GM13976 (cell line): Measurements from ENCODE around the gene WDR54.
A peak's percentile ranks its signal among the peaks of the same experiment; 100 is the strongest.

Experiments
- DNase-seq: peaks from one replicate; pipeline ENCODE4 v3.0.0; 2012; ENCODE audit warnings: low spot score
- in situ Hi-C: fragments of 300-500 bp; cut with MboI; formaldehyde crosslinking; loops from one replicate; pipeline ENCODE4 v1.12.0; 2022; ENCODE audit warnings: low sequenced_read_pairs, mixed read lengths, inconsistent platforms; ENCODE audit not compliant: unreplicated experiment
- TF ChIP-seq, protein P1 (sequence below): IDR thresholded peaks from 2 replicates; pipeline ENCODE4 v1.5.1; 2012; ENCODE audit warnings: borderline replicate concordance, mild to moderate bottlenecking; ENCODE audit not compliant: insufficient read depth; ENCODE audit errors: extremely low read depth, missing control alignments, control extremely low read depth

The WDR54 gene

DNA sequence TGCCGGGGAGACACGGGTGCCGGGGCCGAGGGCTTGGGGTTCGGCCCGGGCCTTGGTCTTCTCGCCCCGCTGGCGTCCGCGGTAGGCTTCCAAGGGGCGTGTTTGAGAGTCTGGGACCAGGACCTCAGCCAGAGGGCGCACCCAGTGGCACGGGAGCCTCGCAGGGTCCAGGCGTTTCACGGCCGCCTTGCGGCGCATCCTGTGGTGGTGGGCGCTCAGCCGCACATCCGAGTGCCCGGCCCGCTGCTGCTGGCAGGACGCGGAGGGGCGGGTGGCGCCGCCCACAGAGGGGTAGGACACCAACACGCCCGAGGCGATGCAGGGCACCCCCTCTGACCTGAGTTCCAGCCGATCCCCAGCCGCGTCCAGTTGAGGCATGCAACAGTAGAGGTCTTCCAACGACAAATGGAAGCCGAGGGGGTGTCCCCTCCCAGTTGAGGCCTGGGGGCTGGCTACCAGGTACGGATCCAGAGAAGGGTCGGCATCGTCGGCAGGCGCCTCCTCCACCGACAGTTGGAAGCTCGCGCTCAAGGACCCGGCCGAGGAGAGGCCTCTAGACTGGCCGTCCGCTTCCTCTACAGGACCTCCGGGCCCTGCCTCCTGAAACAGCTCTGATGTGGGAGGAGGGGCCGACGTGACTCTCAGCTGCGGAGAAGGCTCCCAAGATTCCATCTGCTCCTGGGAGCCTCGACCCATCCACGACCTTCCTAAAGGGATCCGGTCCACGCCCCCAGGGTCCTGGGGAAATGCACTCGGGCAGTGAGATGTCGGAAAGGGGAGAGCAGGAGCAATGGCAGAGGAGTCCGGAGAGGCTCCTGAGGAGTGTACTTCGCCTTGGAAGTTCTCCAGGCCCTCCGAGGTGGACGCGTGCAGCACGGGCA, 6.4 kb upstream of the WDR54 start:
- DNase-seq, result peak; percentile 63
- TF ChIP-seq, protein P1, sequence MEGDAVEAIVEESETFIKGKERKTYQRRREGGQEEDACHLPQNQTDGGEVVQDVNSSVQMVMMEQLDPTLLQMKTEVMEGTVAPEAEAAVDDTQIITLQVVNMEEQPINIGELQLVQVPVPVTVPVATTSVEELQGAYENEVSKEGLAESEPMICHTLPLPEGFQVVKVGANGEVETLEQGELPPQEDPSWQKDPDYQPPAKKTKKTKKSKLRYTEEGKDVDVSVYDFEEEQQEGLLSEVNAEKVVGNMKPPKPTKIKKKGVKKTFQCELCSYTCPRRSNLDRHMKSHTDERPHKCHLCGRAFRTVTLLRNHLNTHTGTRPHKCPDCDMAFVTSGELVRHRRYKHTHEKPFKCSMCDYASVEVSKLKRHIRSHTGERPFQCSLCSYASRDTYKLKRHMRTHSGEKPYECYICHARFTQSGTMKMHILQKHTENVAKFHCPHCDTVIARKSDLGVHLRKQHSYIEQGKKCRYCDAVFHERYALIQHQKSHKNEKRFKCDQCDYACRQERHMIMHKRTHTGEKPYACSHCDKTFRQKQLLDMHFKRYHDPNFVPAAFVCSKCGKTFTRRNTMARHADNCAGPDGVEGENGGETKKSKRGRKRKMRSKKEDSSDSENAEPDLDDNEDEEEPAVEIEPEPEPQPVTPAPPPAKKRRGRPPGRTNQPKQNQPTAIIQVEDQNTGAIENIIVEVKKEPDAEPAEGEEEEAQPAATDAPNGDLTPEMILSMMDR, result no peak
- in situ Hi-C loops, result no loop called here

DNA sequence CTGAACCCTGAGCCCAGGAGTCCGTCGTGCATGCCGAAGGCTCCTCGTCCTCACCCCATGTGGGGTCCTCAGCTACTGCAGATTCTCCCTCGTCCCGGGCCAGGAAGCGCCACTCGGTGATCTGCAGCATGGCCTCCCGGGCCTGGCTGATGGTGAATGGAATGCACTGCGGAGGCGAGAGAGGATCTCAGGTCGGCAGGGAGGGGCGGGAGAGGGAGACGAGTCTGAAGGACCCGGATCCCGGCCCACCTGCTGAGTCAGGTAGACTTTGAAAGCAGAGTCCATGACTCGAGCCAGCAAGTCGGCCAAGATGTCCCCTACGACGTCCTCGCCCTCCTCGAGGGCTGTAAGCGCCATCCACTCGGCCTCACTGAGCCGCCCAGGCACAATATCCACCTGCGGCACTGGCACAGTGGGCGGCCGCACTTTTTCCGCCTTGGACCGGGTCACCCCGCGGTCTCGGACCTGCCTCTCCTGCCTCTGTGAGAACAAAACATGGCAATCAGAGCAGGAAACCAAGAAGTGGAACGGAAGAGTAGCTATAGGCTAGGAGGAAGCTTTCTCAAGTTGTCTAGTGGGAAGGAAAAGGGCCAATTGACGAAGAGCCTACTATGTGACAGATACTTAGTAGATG, 5.7 kb upstream of the WDR54 start:
- in situ Hi-C loops, result no loop called here
- TF ChIP-seq, protein P1, result no peak
- no peak for DNase-seq

DNA sequence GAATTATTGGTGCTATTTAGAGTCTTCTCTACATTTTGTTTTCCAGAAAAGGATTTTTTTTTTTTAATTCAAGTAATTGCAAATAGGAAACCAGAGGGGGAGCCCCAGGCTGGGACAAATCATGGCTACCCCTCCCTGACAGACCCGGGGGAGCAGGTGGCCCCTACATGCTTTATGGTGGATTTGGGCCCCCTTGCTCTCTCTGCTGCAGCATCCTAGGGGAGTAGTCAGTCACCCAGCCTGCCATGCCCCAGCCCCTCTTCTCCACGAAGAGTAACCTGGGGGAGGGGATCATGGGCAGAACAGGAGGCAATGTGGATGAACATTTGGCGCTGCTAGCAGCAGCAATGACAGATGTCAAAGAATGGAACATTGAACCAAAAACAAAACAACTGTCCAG, 4.8 kb upstream of the WDR54 start:
- TF ChIP-seq, protein P1, result no peak
- no peak for DNase-seq
- in situ Hi-C loops, result no loop called here

DNA sequence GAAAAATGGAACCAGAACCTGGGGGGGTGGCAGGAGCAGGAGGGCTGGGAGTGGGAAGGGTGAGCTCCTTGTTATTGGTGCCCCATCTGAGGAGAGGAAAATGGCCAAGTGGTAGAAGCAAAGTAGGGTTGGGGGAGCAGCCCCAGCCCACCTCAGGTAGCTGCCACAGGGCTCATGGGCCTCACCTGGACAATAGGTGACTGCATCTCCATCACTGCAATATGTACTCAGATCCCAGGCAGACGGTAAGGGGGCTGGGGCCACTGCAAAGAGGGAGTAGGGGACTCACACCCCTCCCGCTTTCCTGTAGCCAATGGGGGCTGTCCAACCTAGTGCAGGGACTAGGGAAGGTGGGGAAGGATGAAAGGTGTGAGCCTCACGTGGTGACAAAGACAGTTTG, 4.3 kb upstream of the WDR54 start:
- TF ChIP-seq, protein P1, result no peak
- no peak for DNase-seq
- in situ Hi-C loops, result no loop called here

DNA sequence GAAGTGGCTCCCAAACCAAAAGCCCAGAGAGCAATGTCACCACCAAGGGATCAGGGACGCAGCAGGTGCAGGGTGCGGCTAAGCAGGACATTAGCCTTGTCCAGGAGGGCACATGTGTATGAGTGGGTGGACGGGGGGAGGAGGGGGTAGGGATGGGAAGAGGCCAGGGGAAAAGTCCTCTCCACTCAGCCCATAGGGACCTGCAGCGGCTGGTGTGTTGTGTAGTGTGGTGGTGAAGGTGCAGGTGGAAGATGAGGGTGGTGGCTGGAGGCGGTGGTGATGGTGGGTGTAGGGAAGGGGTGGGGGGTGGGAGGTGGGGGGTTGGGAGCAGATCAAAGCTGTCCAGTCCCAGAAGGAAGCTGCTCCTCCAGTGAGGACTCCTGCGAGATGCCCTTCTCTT, 3.8 kb upstream of the WDR54 start:
- DNase-seq, result no peak
- in situ Hi-C loops, result no loop called here
- TF ChIP-seq, protein P1, result no peak

DNA sequence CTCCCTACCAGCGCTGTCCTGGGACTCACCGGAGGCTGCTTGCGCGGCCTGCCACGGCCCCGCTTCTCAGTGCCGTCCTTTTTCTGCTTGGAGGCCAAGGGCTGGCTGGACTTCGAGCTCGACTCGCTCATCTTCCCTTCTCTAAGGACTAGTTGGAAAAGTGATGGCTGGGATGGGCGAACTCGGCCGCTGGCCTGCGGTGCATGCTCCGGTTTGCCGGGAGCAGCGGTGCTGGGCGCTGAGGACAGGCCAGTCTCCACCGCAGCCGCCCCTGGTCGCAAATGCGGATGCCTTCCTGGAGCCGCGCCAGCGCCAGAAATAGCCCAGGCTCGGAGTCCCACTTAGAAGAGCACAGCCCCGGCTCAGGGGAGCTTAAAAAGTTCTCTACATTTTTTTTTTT, 3.2 kb upstream of the WDR54 start:
- DNase-seq, result no peak
- in situ Hi-C loops, result no loop called here
- TF ChIP-seq, protein P1, result no peak
